AG04450 (cell line): ENCODE measurements around the gene RASSF9. TPM values are rescaled to one million over a fixed set of nuclear protein-coding genes. Genes with fewer than 3 reads are reported as not detected.

Experiments used
- CTCF ChIA-PET: fragments of 300-600, 350-600 bp; formaldehyde crosslinking; extraction: SDS; loops from one replicate; lab custom pipeline; 2022; ENCODE audit warnings: antibody characterized with exemption, inconsistent platforms; lab: Charles Lee
- POLR2A ChIA-PET: fragments of 350-600 bp; formaldehyde crosslinking; extraction: SDS; loops from one replicate; lab custom pipeline; 2021; ENCODE audit warnings: antibody characterized with exemption, inconsistent platforms; lab: Yijun Ruan, JAX
- DNase-seq: peaks from one replicate; pipeline ENCODE4 v3.0.0-alpha.2; 2011; ENCODE audit warnings: low read depth, low spot score
- H3K27ac ChIP-seq: one replicate; pipeline ENCODE4 v1.5.1; 2012; ENCODE audit warnings: low read depth, low read length, control low read depth
- H3K27me3 ChIP-seq: one replicate; pipeline ENCODE4 v1.6.0; 2012; ENCODE audit warnings: low read length; ENCODE audit not compliant: control insufficient read depth, insufficient read depth
- H3K4me3 ChIP-seq: 2 replicates; pipeline ENCODE4 v1.5.1; 2011; ENCODE audit warnings: mild to moderate bottlenecking, low read depth, low read length, control low read depth
- H3K9me3 ChIP-seq: 2 replicates; pipeline ENCODE4 v1.5.1; 2012; ENCODE audit warnings: low read length; ENCODE audit not compliant: control insufficient read depth, insufficient read depth
- polyA plus RNA-seq: library from polyadenylated mRNA; depleted of rRNA; stranded (reverse); fragments of >200 nt; gene quantifications from 2 replicates; pipeline ENCODE4 v1.2.3, GENCODE V29; 2011
- TF ChIP-seq, protein P1 (sequence below): IDR thresholded peaks from 2 replicates; pipeline ENCODE4 v1.5.1; 2011; ENCODE audit warnings: low read depth, low read length, control low read depth, inconsistent platforms

Gene RASSF9
- polyA plus RNA-seq, 1 experiment: 0.16 TPM

DNA sequence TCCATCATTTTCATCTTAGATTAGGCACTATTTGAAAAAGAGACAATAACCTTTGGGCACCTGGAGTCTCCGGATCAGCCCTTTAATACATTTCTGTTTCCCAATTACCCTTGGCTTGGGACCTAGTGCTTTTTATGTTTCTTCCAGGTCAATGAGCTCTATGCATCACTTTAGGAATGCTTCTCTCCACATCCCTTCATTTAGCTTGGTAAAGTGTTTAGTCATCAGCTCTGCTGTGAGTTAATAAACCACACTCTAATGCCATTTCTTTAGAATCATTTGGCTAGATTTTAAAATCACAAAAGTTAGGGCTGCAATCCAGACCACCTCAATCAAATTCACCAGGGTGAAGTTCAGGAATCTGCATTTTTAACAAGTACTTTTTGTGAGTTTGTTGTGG is 41.7 kb downstream of the RASSF9 start:
- Histone ChIP-seq H3K9me3 (no peaks in the 10 kb centered on the region), H3K27ac (no peak overlapping the region), H3K27me3 (no peaks in the 10 kb centered on the region), H3K4me3 (no peak overlapping the region)
- DNase-seq: no peak
- POLR2A ChIA-PET: no interaction called here
- TF ChIP-seq, protein P1, sequence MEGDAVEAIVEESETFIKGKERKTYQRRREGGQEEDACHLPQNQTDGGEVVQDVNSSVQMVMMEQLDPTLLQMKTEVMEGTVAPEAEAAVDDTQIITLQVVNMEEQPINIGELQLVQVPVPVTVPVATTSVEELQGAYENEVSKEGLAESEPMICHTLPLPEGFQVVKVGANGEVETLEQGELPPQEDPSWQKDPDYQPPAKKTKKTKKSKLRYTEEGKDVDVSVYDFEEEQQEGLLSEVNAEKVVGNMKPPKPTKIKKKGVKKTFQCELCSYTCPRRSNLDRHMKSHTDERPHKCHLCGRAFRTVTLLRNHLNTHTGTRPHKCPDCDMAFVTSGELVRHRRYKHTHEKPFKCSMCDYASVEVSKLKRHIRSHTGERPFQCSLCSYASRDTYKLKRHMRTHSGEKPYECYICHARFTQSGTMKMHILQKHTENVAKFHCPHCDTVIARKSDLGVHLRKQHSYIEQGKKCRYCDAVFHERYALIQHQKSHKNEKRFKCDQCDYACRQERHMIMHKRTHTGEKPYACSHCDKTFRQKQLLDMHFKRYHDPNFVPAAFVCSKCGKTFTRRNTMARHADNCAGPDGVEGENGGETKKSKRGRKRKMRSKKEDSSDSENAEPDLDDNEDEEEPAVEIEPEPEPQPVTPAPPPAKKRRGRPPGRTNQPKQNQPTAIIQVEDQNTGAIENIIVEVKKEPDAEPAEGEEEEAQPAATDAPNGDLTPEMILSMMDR: no peak
- CTCF ChIA-PET: interaction anchor here (1.0 kb wide), 1 partner anchor 72 kb away, joined by 3 read pairs; no protein-coding TSS in a partner anchor

DNA sequence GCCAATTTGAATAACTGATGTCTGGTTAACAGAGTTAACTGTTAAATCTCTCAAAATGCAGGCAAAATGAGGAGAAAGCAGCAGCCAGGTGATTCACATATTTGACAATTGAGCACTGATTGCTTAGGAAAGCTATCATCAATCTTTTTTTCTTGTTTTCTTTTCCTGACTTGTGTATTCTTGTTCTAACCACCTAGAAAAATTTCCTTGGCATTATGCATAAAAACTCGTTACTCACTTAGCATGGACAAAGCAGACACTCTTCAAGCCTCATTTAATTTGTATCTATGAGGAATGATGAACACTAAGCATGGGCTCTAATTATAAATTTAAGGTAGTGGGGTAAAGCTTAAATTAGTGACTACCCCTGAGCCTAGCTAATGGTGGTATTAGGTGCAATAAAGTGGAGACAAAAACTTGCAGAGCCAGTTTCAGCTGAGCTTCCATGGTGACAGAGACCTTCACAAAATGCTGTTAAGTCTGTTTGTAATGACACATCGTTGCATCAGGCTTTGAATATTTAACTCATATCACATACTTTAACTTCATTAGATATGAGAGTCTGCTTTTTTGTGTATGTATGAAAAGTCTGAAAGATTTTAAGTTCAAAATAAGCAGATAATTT is 52.0 kb downstream of the RASSF9 start:
- no peak for DNase-seq
- ChIA-PET CTCF (interaction anchor here (0.6 kb wide), 1 partner anchor 284 kb away, joined by 4 read pairs; no protein-coding TSS in a partner anchor), POLR2A (no interaction called here)
- Histone ChIP-seq H3K27ac (no peak overlapping the region), H3K27me3 (no peaks in the 10 kb centered on the region), H3K9me3 (no peaks in the 10 kb centered on the region), H3K4me3 (no peak overlapping the region)
- TF ChIP-seq, protein P1: no peak

DNA sequence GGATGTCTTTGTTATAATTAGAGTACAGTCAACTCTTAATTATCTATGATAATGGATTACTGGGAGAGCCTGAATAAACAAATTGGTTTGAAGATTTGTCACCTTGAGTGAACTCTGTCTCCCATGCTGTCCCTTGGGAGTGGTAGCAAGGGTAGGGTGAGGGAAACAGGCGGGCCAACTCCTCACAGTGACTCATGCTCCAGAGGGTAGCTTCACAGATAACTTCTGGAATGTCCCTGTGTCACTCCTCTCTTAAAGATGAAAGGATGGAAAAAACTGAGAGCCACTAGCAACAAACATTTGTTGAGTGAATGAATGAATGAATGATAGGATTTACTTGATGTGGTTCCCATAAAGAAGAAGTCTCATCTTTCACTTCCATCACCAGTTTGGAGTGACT is 53.5 kb downstream of the RASSF9 start:
- no peaks in the 10 kb centered on the region for H3K27me3 ChIP-seq
- H3K4me3 ChIP-seq: no peak overlapping the region
- H3K9me3 ChIP-seq: no peaks in the 10 kb centered on the region
- ChIA-PET CTCF (no interaction called here), POLR2A (no interaction called here)
- no peak overlapping the region for H3K27ac ChIP-seq
- TF ChIP-seq, protein P1: no peak
- DNase-seq: no peak

DNA sequence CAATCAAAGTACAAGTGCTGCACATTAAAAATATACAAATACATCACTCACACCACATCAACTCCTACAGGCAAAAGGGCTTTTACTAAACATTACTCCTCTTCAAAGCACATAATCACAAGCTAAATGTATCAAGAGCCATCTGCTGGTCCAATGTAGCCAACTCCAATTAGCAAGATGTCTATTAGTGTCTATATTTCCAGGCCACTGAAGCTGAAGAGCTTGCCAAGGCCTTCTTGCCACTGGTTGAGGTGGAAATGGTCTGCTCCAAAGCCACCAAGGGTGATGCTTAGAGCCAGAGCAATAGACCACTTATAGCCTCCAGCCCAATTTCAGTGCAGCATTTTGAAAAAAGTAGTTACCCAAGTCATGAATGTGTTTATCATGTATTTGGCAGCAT is 54.4 kb downstream of the RASSF9 start:
- H3K9me3 ChIP-seq: no peaks in the 10 kb centered on the region
- no peaks in the 10 kb centered on the region for H3K27me3 ChIP-seq
- no peak overlapping the region for H3K27ac ChIP-seq
- ChIA-PET CTCF (no interaction called here), POLR2A (no interaction called here)
- DNase-seq: no peak
- no peak overlapping the region for H3K4me3 ChIP-seq
- TF ChIP-seq, protein P1: no peak

DNA sequence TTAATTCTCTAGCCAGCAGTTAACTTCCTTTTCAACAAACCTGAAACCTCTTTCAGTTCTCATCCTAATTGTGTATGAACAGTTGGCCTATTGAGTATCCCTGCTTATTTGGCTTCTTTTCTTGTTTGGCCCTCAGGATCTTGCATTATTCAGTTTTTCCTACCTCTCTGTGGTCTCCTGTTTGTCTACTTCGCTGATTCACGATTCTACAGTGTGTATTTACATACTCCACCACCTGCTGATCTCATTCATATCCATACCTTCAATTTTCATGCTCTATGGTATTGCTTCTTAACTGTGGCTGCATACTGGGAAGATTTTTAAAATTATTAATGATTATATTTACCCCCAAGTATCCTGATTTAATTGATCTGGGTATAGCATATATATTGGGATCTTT is 56.4 kb downstream of the RASSF9 start:
- no peak overlapping the region for H3K27ac ChIP-seq
- CTCF ChIA-PET: no interaction called here
- no peaks in the 10 kb centered on the region for H3K27me3 ChIP-seq
- no peaks in the 10 kb centered on the region for H3K9me3 ChIP-seq
- POLR2A ChIA-PET: no interaction called here
- H3K4me3 ChIP-seq: no peak overlapping the region
- TF ChIP-seq, protein P1: no peak
- DNase-seq: no peak
